Lower leg skin (tissue), 3 donors: Measurements from ENCODE around the gene HOXB9.

Source experiments
- POLR2A ChIP-seq, 2 donors: fragments of 450-650 bp; IDR thresholded peaks; one replicate each; pipeline ENCODE4 v1.6.1; 2016 to 2017; ENCODE audit warnings: antibody characterized with exemption in 2 of 2, mild to moderate bottlenecking in 1 of 2, moderate library complexity in 1 of 2
- TF ChIP-seq, protein P1 (sequence below), 3 donors: fragments of 450-650 bp; IDR thresholded peaks; one replicate each; pipeline ENCODE4 v1.5.1; 2016; ENCODE audit warnings: antibody characterized with exemption in 3 of 3, mild to moderate bottlenecking in 3 of 3, moderate library complexity in 2 of 3

DNA sequence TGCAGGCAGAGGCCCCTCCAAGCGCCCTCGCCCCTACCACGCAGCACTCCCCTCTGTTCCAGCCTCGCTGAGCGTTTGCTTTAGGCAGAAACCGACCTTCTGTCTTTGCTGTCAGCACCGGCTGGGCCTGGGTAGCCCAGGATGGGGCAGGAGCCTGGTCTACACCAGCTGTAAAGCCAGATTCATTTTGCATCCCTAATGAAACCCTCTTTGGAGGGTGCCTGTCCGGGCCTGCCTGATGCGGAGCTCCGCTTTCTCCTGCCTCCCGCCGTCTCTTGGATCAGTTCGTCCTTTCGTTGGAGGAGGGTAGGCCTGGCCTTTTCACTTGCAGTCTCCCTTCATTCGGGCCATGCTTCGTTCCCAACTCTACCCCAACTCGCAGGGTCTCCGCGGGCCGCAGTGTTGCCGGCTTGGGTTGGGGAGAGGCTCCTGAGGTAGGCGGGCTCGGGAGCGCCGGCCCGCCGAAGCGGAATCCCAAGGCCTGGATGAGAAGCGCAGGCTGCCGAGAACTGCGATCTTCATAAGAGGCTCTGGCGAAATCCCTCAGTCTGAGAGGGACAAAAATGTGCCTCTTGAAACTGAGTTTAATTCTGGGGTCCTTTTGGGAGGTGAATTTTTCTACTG is 6.2 kb downstream of the HOXB9 start:
- TF ChIP-seq, protein P1, sequence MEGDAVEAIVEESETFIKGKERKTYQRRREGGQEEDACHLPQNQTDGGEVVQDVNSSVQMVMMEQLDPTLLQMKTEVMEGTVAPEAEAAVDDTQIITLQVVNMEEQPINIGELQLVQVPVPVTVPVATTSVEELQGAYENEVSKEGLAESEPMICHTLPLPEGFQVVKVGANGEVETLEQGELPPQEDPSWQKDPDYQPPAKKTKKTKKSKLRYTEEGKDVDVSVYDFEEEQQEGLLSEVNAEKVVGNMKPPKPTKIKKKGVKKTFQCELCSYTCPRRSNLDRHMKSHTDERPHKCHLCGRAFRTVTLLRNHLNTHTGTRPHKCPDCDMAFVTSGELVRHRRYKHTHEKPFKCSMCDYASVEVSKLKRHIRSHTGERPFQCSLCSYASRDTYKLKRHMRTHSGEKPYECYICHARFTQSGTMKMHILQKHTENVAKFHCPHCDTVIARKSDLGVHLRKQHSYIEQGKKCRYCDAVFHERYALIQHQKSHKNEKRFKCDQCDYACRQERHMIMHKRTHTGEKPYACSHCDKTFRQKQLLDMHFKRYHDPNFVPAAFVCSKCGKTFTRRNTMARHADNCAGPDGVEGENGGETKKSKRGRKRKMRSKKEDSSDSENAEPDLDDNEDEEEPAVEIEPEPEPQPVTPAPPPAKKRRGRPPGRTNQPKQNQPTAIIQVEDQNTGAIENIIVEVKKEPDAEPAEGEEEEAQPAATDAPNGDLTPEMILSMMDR (IDR thresholded peaks at IDR 0.05): no peak
- no peak for TF ChIP-seq POLR2A (IDR thresholded peaks at IDR 0.05)
